A673 (cell line): ENCODE data around the gene MESD. TPM values are rescaled to one million over a fixed set of nuclear protein-coding genes. Genes with fewer than 3 reads are reported as not detected.
A peak's percentile ranks its signal among the peaks of the same experiment; 100 is the strongest.

ENCODE experiments used
- BruUV-seq: library from RNA; stranded (reverse); fragments of 400-500 nt; replicated peaks from 2 replicates; lab custom pipeline; 2021; lab: Mats Ljungman, UMichigan
- CTCF ChIA-PET: fragments of 300-600 bp; sonication (Branson Sonifier 250); formaldehyde crosslinking; loops from one replicate; lab custom pipeline; 2022; ENCODE audit warnings: antibody characterized with exemption; lab: Charles Lee
- POLR2A ChIA-PET: fragments of 300-600 bp; sonication (Branson Sonifier 250); formaldehyde crosslinking; loops from one replicate; lab custom pipeline; 2022; ENCODE audit warnings: antibody characterized with exemption; ENCODE audit not compliant: low non-redundant PET; lab: Charles Lee
- DNase-seq: peaks from one replicate; pipeline ENCODE4 v3.0.0-alpha.2; 2015; ENCODE audit warnings: low spot score
- H3K27ac ChIP-seq: fragments of 200-600 bp; sonication (generic); 2 replicates; pipeline ENCODE4 v1.5.1; 2016; ENCODE audit warnings: mixed run types, low read depth, mild to moderate bottlenecking, mixed read lengths, antibody characterized with exemption, low read length; ENCODE audit not compliant: poor library complexity, severe bottlenecking
- H3K27me3 ChIP-seq: fragments of 200-600 bp; sonication (generic); replicated peaks from 2 replicates; pipeline ENCODE4 v1.6.1; 2017; ENCODE audit warnings: mixed run types, low read depth, mild to moderate bottlenecking, mixed read lengths, antibody characterized with exemption, low read length; ENCODE audit not compliant: insufficient read depth, poor library complexity
- H3K36me3 ChIP-seq: fragments of 200-600 bp; sonication (generic); 2 replicates; pipeline ENCODE4 v1.6.1; 2016; ENCODE audit warnings: mixed run types, mild to moderate bottlenecking, mixed read lengths, antibody characterized with exemption, low read length; ENCODE audit not compliant: insufficient read depth, poor library complexity, severe bottlenecking
- H3K4me1 ChIP-seq: fragments of 200-600 bp; sonication (generic); 2 replicates; pipeline ENCODE4 v1.6.1; 2017; ENCODE audit warnings: mixed run types, mild to moderate bottlenecking, mixed read lengths, antibody characterized with exemption, low read length; ENCODE audit not compliant: insufficient read depth, poor library complexity, severe bottlenecking
- H3K4me3 ChIP-seq: fragments of 200-600 bp; sonication (generic); 2 replicates; pipeline ENCODE4 v1.5.1; 2016; ENCODE audit warnings: low read depth, mixed run types, mild to moderate bottlenecking, mixed read lengths, low read length; ENCODE audit not compliant: poor library complexity, severe bottlenecking
- H3K9me3 ChIP-seq: fragments of 200-600 bp; sonication (generic); 2 replicates; pipeline ENCODE4 v1.6.1; 2016; ENCODE audit warnings: mixed run types, low read depth, mild to moderate bottlenecking, mixed read lengths, antibody characterized with exemption, low read length; ENCODE audit not compliant: poor library complexity, severe bottlenecking
- CTCF ChIP-seq: fragments of 300-800, 200-600 bp; sonication (generic); conservative IDR thresholded peaks from 2 replicates; pipeline ENCODE4 v1.5.1; 2017; ENCODE audit warnings: low read depth, mild to moderate bottlenecking, antibody characterized with exemption, low read length, moderate library complexity, mixed read lengths
- EZH2 ChIP-seq: fragments of 200-600 bp; sonication (generic); IDR thresholded peaks from 2 replicates; pipeline ENCODE4 v1.6.1; 2017; ENCODE audit warnings: borderline replicate concordance, low read depth, mild to moderate bottlenecking, mixed read lengths, antibody characterized with exemption, low read length; ENCODE audit not compliant: poor library complexity, severe bottlenecking
- intact Hi-C: fragments of 100-400 bp; cut with micrococcal nuclease; formaldehyde crosslinking; loops from one replicate; pipeline ENCODE4 v1.10.0; 2022; ENCODE audit not compliant: unreplicated experiment
- total RNA-seq: library from RNA; stranded (reverse); gene quantifications from 2 replicates; pipeline ENCODE4 v1.2.3, GENCODE V29; 2021

The MESD gene
- total RNA-seq, 1 experiment from 2014 or later, result 28.1 TPM

- DNase-seq, result no peak
- TF ChIP-seq EZH2 (no peak), CTCF (no peak)
- Histone ChIP-seq H3K27me3 (no peaks in the 10 kb centered on the region), H3K4me3 (no peak overlapping the region), H3K4me1 (peaks cover 12% of the 10 kb centered on the region), H3K36me3 (no peaks in the 10 kb centered on the region), H3K27ac (no peak overlapping the region), H3K9me3 (no peaks in the 10 kb centered on the region)
- ChIA-PET POLR2A (no interaction called here), CTCF (no interaction called here)
- intact Hi-C loops, result loop anchor here (5.0 kb wide), 1 partner anchor 276 kb away; no protein-coding TSS in a partner anchor
- BruUV-seq, result no TSS peak
Observed at GRCh38 chr15:80990955-80991354, 1.3 kb upstream of the MESD start.

GRCh38 chr15:80989081-80989517 lies 520 bp downstream of the MESD start:
- H3K4me1 ChIP-seq, result peaks cover 12% of the 10 kb centered on the region
- DNase-seq, result no peak
- H3K27me3 ChIP-seq, result no peaks in the 10 kb centered on the region
- no peak for TF ChIP-seq CTCF
- no peak for TF ChIP-seq EZH2
- H3K36me3 ChIP-seq, result no peaks in the 10 kb centered on the region
- H3K9me3 ChIP-seq, result no peaks in the 10 kb centered on the region
- POLR2A ChIA-PET, result no interaction called here
- peak overlapping the region; percentile 91 for H3K4me3 ChIP-seq
- CTCF ChIA-PET, result no interaction called here
- peak overlapping the region; percentile 86 for H3K27ac ChIP-seq
- no TSS peak for BruUV-seq
- intact Hi-C loops, result no loop called here

- POLR2A ChIA-PET, result no interaction called here
Observed at GRCh38 chr15:80988148-80988796, 1.3 kb downstream of the MESD start.

More at GRCh38 chr15:80988148-80988796, 1.3 kb downstream of the MESD start:
- TSS peak; percentile 67 for BruUV-seq
- no peaks in the 10 kb centered on the region for H3K27me3 ChIP-seq
- no peak for DNase-seq
- no peaks in the 10 kb centered on the region for H3K9me3 ChIP-seq
- peak overlapping the region; percentile 86 for H3K27ac ChIP-seq
- CTCF ChIA-PET, result no interaction called here
- H3K4me1 ChIP-seq, result peaks cover 12% of the 10 kb centered on the region
- H3K36me3 ChIP-seq, result no peaks in the 10 kb centered on the region
- peak overlapping the region; percentile 91 for H3K4me3 ChIP-seq
- intact Hi-C loops, result no loop called here
- TF ChIP-seq EZH2 (no peak), CTCF (no peak)
